Measurements from ENCODE around the gene IL36RN.
A peak's percentile ranks its signal among the peaks of the same experiment; 100 is the strongest.

The IL36RN gene

GRCh38 chr2:113104054-113104611, 45.1 kb downstream of the IL36RN start:
- peak; percentile 52 for DNase-seq

DNA sequence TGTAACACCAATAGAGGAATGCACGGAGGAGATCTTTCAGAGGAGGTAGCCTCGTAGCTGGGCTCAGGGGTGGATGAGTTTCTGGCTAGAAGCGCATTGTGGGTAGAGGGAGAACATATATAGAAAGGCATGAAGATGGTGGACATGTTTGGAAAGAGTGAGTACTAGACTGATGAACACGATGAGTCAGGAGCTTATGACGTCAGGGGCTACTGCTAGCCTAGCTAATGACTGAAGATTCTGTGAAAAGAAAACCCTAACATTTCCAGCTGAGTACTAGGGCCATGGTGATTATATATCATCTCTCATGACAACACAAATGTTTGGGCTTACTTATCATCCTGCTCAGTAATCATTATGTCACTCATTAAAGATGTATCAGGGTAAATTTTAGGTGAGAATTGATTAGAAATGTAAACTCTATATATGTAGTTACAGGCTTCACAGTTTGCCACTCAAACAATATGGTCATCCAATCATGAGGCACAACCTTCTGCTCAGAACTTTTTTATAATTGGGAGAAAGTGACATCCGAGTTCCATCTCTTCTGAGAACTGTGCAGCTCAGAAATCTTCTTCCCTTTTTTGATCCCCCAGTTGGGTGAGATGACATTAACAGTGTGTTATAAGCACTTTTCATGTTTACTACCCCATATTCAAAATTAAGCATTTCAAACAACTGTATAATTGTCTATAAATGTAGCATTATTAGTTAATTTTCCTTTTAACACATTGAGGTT, 46.2 kb downstream of the IL36RN start:
- peak; percentile 77 for DNase-seq

- no peak for DNase-seq
Observed at GRCh38 chr2:113111121-113111520, 52.1 kb downstream of the IL36RN start.

DNA sequence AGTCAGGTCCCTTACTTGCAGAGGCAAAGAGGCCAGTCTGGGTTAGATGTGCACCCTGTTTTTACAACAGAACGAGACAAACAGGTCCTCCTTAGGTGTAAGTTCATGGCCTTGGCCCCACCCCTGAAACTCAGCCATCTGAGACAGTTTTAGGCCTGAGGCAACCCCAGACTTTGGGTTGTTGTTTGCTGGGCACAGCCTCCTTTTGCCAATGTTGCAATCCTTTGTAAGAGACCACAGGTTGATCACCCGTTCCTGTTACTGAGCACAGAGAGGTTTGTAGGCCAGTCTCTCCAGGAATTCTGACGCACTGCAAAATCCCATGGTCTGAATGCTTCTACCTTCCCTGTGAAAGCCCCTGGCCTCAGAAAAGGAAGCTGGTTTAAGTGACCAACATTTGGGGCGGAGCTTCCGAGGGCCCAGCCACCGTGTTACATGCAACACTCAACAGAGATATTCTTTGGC, 52.9 kb downstream of the IL36RN start:
- DNase-seq, result no peak

GRCh38 chr2:113112441-113112840, 53.4 kb downstream of the IL36RN start:
- DNase-seq, result no peak

DNA sequence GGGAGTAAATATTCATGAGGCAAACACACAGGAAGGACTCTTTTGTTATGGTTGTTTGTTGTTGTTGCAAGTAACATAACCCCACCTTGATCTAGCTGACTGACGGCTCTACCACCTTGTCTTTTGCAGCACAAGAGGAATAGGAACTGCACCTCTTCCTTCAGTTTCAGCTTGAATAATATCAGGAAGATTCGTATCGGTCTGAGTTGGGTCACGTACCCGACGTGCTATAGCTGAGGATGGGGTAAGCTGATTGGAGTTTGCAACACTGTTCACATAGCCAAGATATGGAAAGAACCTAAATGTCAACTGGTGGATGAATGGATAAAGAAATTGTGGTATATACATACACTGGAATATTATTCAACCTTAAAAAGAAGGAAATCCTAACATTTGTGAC, 53.9 kb downstream of the IL36RN start:
- no peak for DNase-seq

DNA sequence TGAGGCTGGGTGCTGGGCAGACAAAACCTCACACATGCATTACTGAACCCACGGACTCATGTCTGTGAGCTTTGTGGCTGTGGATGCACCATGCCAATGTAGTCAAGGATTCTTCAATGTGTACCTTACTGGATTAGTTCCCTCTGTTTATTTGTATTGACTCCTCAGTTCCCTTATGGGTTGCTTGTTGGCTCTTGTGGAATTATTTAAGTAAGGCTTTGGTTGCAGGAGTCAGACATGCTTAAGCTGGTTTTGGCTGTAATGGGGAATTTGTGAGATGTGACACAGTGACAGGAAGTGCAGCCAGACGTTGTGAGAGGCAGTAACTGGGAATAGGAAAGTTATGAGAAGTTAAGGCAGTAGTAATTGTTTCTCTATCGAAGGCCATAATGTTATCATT, 54.8 kb downstream of the IL36RN start:
- DNase-seq, result no peak
